Spinal cord (tissue), 10 donors: Measurements from ENCODE around the gene FOXJ2. TPM values are rescaled to one million over a fixed set of nuclear protein-coding genes. Genes with fewer than 3 reads are reported as not detected.
"Not testable (repeated sequence)": the region's sequence is repeated elsewhere in the genome, so short reads cannot be mapped to it uniquely, and the experiment has no call there.

ENCODE experiments used
- DNase-seq, 6 donors: peaks; one replicate each; pipeline versions ENCODE4 v3.0.0 to v3.0.0-alpha.2; 2013 to 2015; ENCODE audit warnings: low spot score in 6 of 6, low read depth in 4 of 6
- H3K27ac ChIP-seq: one replicate; pipeline ENCODE4 v1.5.1; 2013; ENCODE audit warnings: low read depth, low read length, control low read depth
- H3K27me3 ChIP-seq: one replicate; pipeline ENCODE4 v1.6.1; 2013; ENCODE audit warnings: low read length; ENCODE audit not compliant: control insufficient read depth, insufficient read depth
- H3K36me3 ChIP-seq: one replicate; pipeline ENCODE4 v1.6.1; 2013; ENCODE audit warnings: low read length; ENCODE audit not compliant: control insufficient read depth, insufficient read depth
- H3K4me1 ChIP-seq: one replicate; pipeline ENCODE4 v1.6.1; 2013; ENCODE audit warnings: low read length; ENCODE audit not compliant: control insufficient read depth, insufficient read depth
- H3K4me3 ChIP-seq: one replicate; pipeline ENCODE4 v1.5.1; 2013; ENCODE audit warnings: low read depth, low read length, control low read depth
- H3K9me3 ChIP-seq: one replicate; pipeline ENCODE4 v1.6.1; 2013; ENCODE audit warnings: low read length; ENCODE audit not compliant: control insufficient read depth, insufficient read depth
- WGBS: methylation state at CpG from one replicate; pipeline ENCODE4 v1.1.5; 2013; ENCODE audit warnings: missing lambda C conversion rate; ENCODE audit not compliant: insufficient coverage; 5-methylcytosine and 5-hydroxymethylcytosine counted together
- polyA plus RNA-seq, 2 donors: library from polyadenylated mRNA; unstranded; fragments of 120-200 nt; gene quantifications; one replicate each; pipeline ENCODE4 v1.2.1, GENCODE V29; 2013; ENCODE audit not compliant: insufficient read length in 2 of 2
- total RNA-seq, 2 donors: library from RNA; depleted of rRNA in 1 of 2; stranded (reverse); fragments of 120-200 nt in 1 of 2; fragments of >200 nt in 1 of 2; gene quantifications; one replicate each; pipeline versions ENCODE4 v1.2.3 to v1.2.4, GENCODE V29; 2013 to 2014
- donor health status: healthy.

FOXJ2 gene
- total and polyA plus RNA-seq, 4 donors: 9.5 to 18.7 (median 14.7) TPM

- no peaks in the 10 kb centered on the region for H3K27me3 ChIP-seq
- peak; percentile 99 to 100 (median 100) for DNase-seq
- no peaks in the 10 kb centered on the region for H3K9me3 ChIP-seq
- WGBS: under 1% methylated on average over 20 of the region's 27 CpGs
- H3K36me3 ChIP-seq: no peaks in the 10 kb centered on the region
- H3K4me1 ChIP-seq: peaks cover 6% of the 10 kb centered on the region
- H3K4me3 ChIP-seq: peak overlapping the region; percentile 76
- H3K27ac ChIP-seq: peak overlapping the region; percentile 98
Measured at GRCh38 chr12:8026291-8026900, 6.1 kb upstream of the FOXJ2 start.

- no peak for DNase-seq
- H3K4me3 ChIP-seq: peak overlapping the region; percentile 72
- no peak overlapping the region for H3K27ac ChIP-seq
- no peaks in the 10 kb centered on the region for H3K9me3 ChIP-seq
- H3K4me1 ChIP-seq: peaks cover 6% of the 10 kb centered on the region
- WGBS: no CpG with 5 or more reads among the region's 5 CpGs
- no peaks in the 10 kb centered on the region for H3K27me3 ChIP-seq
- H3K36me3 ChIP-seq: no peaks in the 10 kb centered on the region
Measured at GRCh38 chr12:8027856-8028255, 4.7 kb upstream of the FOXJ2 start.

- Histone ChIP-seq H3K36me3 (no peaks in the 10 kb centered on the region), H3K4me3 (no peak overlapping the region), H3K4me1 (peaks cover 10% of the 10 kb centered on the region), H3K27ac (no peak overlapping the region), H3K27me3 (no peaks in the 10 kb centered on the region), H3K9me3 (no peaks in the 10 kb centered on the region)
- no peak for DNase-seq
- 97% methylated on average over 10 of the region's 15 CpGs for WGBS
Measured at GRCh38 chr12:8028267-8028666, 4.2 kb upstream of the FOXJ2 start.

GRCh38 chr12:8030189-8030588, 2.3 kb upstream of the FOXJ2 start:
- DNase-seq: no peak
- H3K36me3 ChIP-seq: no peaks in the 10 kb centered on the region
- WGBS: no CpG with 5 or more reads among the region's 3 CpGs
- no peak overlapping the region for H3K27ac ChIP-seq
- no peaks in the 10 kb centered on the region for H3K27me3 ChIP-seq
- H3K4me3 ChIP-seq: no peak overlapping the region
- H3K4me1 ChIP-seq: peaks cover 24% of the 10 kb centered on the region
- no peaks in the 10 kb centered on the region for H3K9me3 ChIP-seq

DNA sequence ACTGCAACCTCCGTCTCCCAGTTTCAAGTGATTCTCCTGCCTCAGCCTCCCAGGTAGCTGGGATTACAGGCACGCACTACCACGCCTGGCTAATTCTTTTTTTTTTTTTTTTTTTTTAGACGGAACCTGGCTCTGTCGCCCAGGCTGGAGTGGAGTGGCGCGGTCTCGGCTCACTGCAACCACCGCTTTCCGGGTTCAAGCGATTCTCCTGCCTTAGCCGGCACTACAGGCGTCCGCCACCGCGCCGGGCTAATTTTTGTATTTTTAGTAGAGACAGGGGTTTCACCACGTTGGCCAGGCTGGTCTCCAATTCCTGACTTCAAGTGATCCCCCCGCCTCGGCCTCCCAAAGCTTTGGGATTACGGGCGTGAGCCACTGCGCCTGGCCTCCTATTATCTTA, 1.5 kb upstream of the FOXJ2 start:
- H3K27ac ChIP-seq, H3K27me3 ChIP-seq, H3K4me3 ChIP-seq, DNase-seq, H3K36me3 ChIP-seq, H3K9me3 ChIP-seq: not testable (repeated sequence)
- 97% methylated on average over 15 of the region's 23 CpGs for WGBS
- H3K4me1 ChIP-seq: peaks cover 22% of the 10 kb centered on the region

GRCh38 chr12:8031872-8032241, 659 bp upstream of the FOXJ2 start:
- 78% methylated on average over 2 of the region's 5 CpGs for WGBS
- peak overlapping the region; percentile 48 for H3K4me3 ChIP-seq
- DNase-seq: no peak
- H3K27ac ChIP-seq: peak overlapping the region; percentile 40
- H3K4me1 ChIP-seq: peaks cover 22% of the 10 kb centered on the region
- H3K27me3 ChIP-seq: no peaks in the 10 kb centered on the region
- H3K36me3 ChIP-seq: no peaks in the 10 kb centered on the region
- H3K9me3 ChIP-seq: no peaks in the 10 kb centered on the region

GRCh38 chr12:8033153-8034044, 883 bp downstream of the FOXJ2 start:
- WGBS: 39% methylated on average over 2 of the region's 17 CpGs

DNA sequence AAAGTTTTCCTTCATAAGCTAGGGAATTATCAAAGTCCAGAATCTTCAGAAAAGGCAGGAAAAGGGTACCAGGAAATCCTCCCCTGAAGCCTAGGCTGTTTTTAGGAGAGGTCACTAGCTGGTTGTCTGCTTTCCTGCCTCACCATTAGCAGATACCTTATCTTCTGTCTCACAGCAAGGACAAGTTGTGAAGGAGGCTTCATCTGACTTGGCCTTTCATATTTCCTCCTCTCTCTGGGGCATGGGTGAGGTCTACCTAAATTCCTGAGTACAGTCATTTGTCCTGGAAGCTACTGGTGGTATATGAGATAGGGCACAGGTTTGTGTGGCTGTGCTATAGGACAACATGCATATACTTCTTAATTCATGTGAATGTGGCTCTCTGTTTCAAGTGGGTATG, 2.3 kb downstream of the FOXJ2 start:
- no peak overlapping the region for H3K4me3 ChIP-seq
- no peak overlapping the region for H3K27ac ChIP-seq
- no peak for DNase-seq
- peaks cover 36% of the 10 kb centered on the region for H3K4me1 ChIP-seq
- H3K27me3 ChIP-seq: no peaks in the 10 kb centered on the region
- peaks cover 5% of the 10 kb centered on the region for H3K36me3 ChIP-seq
- no peaks in the 10 kb centered on the region for H3K9me3 ChIP-seq

More at GRCh38 chr12:8033153-8034044, 883 bp downstream of the FOXJ2 start:
- no peaks in the 10 kb centered on the region for H3K27me3 ChIP-seq
- peaks cover 3% of the 10 kb centered on the region for H3K36me3 ChIP-seq
- peaks cover 30% of the 10 kb centered on the region for H3K4me1 ChIP-seq
- peak overlapping the region; percentile 86 for H3K27ac ChIP-seq
- H3K4me3 ChIP-seq: peak overlapping the region; percentile 92
- no peaks in the 10 kb centered on the region for H3K9me3 ChIP-seq
- peak in 2 of 6 donors; percentile 43 to 67 for DNase-seq

- Histone ChIP-seq H3K9me3 (no peaks in the 10 kb centered on the region), H3K36me3 (peaks cover 11% of the 10 kb centered on the region), H3K27ac (no peak overlapping the region), H3K4me3 (no peak overlapping the region), H3K27me3 (no peaks in the 10 kb centered on the region), H3K4me1 (peaks cover 36% of the 10 kb centered on the region)
- DNase-seq: no peak
- 95% methylated on average over 2 of the region's 5 CpGs for WGBS
Measured at GRCh38 chr12:8035440-8036010, 3.0 kb downstream of the FOXJ2 start.
